HepG2 (cell line): ENCODE measurements around the gene LENG1. TPM values are rescaled to one million over a fixed set of nuclear protein-coding genes. Genes with fewer than 3 reads are reported as not detected.

Source experiments
- ATAC-seq: fragments of 200-7000 bp; cut with Tn5 transposase; 3 replicates; pipeline ENCODE4 v1.9.1; 2020; ENCODE audit warnings: mild to moderate bottlenecking, moderate library complexity
- BruUV-seq: library from RNA; stranded (reverse); fragments of 400-500 nt; replicated peaks from 2 replicates; lab custom pipeline; 2021; lab: Mats Ljungman, UMichigan
- CTCF ChIA-PET: fragments of 300-600 bp; formaldehyde crosslinking; extraction: SDS; loops from one replicate; lab custom pipeline; 2021; ENCODE audit warnings: low total read pairs, inconsistent platforms, low intra/inter-chr PET ratio; lab: Yijun Ruan, JAX
- POLR2A ChIA-PET: fragments of 350-600 bp; sonication (Branson Sonifier 250); formaldehyde crosslinking; loops from one replicate; lab custom pipeline; 2020; ENCODE audit warnings: antibody characterized with exemption, inconsistent platforms; lab: Yijun Ruan, JAX
- DNase-seq: peaks from one replicate; pipeline ENCODE4 v3.0.0-alpha.2; 2015; ENCODE audit warnings: low spot score
- FAIRE-seq: peaks from 3 replicates; lab custom pipeline; 2011; peaks lifted over from hg19 to GRCh38; lab: Jason Lieb, UNC
- H2AFZ ChIP-seq: one replicate; pipeline ENCODE4 v1.6.1; 2011; ENCODE audit warnings: low read length, inconsistent platforms
- H3K27ac ChIP-seq: fragments of 300-600 bp; 3 replicates; pipeline ENCODE4 v1.8.0; 2011; ENCODE audit warnings: mixed run types, mild to moderate bottlenecking, mixed read lengths, low read length, inconsistent platforms; ENCODE audit not compliant: insufficient read depth; ENCODE audit errors: extremely low read length
- H3K27me3 ChIP-seq, 2 experiments: fragments of 200-600 bp in 1 of 2; 2 replicates in 1 of 2; 3 replicates in 1 of 2; pipeline versions ENCODE4 v1.6.0 to v1.8.0; 2011; ENCODE audit warnings: low read length in 2 of 2, mild to moderate bottlenecking in 2 of 2, moderate library complexity in 2 of 2, inconsistent platforms in 1 of 2; ENCODE audit not compliant: insufficient read depth in 2 of 2, control insufficient read depth in 1 of 2
- H3K36me3 ChIP-seq, 2 experiments: fragments of 200-600 bp in 1 of 2; replicated peaks in 1 of 2; 2 replicates in 1 of 2; 3 replicates in 1 of 2; pipeline versions ENCODE4 v1.5.1 to v1.8.0; 2011; ENCODE audit warnings: low read length in 2 of 2, inconsistent platforms in 1 of 2; ENCODE audit not compliant: insufficient read depth in 2 of 2, control insufficient read depth in 1 of 2
- H3K4me1 ChIP-seq: 2 replicates; pipeline ENCODE4 v1.5.1; 2012; ENCODE audit warnings: low read length, inconsistent platforms; ENCODE audit not compliant: insufficient read depth
- H3K4me2 ChIP-seq: 2 replicates; pipeline ENCODE4 v1.6.0; 2011; ENCODE audit warnings: low read depth, low read length, inconsistent platforms
- H3K4me3 ChIP-seq, 3 experiments: fragments of 200-600 bp in 1 of 3; sonication (generic), shearing (Covaris generic) in 1 of 3; replicated peaks in 1 of 3; 2 replicates each; pipeline ENCODE4 v1.5.1; 2011 to 2016; ENCODE audit warnings: low read length in 3 of 3, inconsistent platforms in 2 of 3, low read depth in 2 of 3, mild to moderate bottlenecking in 2 of 3, control low read depth in 1 of 3, mixed read lengths in 1 of 3; ENCODE audit not compliant: insufficient read depth in 1 of 3
- H3K79me2 ChIP-seq: one replicate; pipeline ENCODE4 v1.6.1; 2011; ENCODE audit warnings: low read length, inconsistent platforms; ENCODE audit not compliant: insufficient read depth
- H3K9ac ChIP-seq: 2 replicates; pipeline ENCODE4 v1.6.0; 2011; ENCODE audit warnings: mild to moderate bottlenecking, low read depth, low read length, inconsistent platforms; ENCODE audit not compliant: insufficient read depth
- H3K9me3 ChIP-seq: 2 replicates; pipeline ENCODE4 v1.5.1; 2012; ENCODE audit warnings: mild to moderate bottlenecking, low read length
- H4K20me1 ChIP-seq: 2 replicates; pipeline ENCODE4 v1.6.0; 2011; ENCODE audit warnings: inconsistent platforms, mild to moderate bottlenecking, low read length, moderate library complexity; ENCODE audit not compliant: insufficient read depth
- AGO2 ChIP-seq: fragments of 200-400 bp; formaldehyde crosslinking; optimal IDR thresholded peaks from 2 replicates; pipeline ENCODE3; 2017; ENCODE audit warnings: mild to moderate bottlenecking, low read depth, low read length, moderate library complexity
- CSRNP1 ChIP-seq: sonication (generic); formaldehyde crosslinking; IDR thresholded peaks from 2 replicates; pipeline ENCODE4 v1.8.1; 2023; ENCODE audit warnings: mild to moderate bottlenecking, missing genetic modification reagents
- ELF1 ChIP-seq: sonication (generic); formaldehyde crosslinking; IDR thresholded peaks from 2 replicates; pipeline ENCODE4 v1.4.0; 2020; ENCODE audit warnings: missing genetic modification reagents
- GABPB1 ChIP-seq: IDR thresholded peaks from 2 replicates; pipeline ENCODE4 v1.6.1; 2016; ENCODE audit warnings: mild to moderate bottlenecking, missing genetic modification reagents, moderate library complexity, missing compliant biosample characterization
- GATAD2A ChIP-seq: IDR thresholded peaks from 2 replicates; pipeline ENCODE4 v1.6.1; 2016
- IKZF4 ChIP-seq: sonication (generic); formaldehyde crosslinking; IDR thresholded peaks from 2 replicates; pipeline ENCODE4 v1.5.1; 2020; ENCODE audit warnings: borderline replicate concordance, mild to moderate bottlenecking, low read depth, missing genetic modification reagents; ENCODE audit errors: not compliant biosample characterization
- POLR2A ChIP-seq, 2 experiments: IDR thresholded peaks; 2 replicates each; pipeline ENCODE4 v1.6.1; 2011; ENCODE audit warnings: low read depth in 2 of 2, low read length in 2 of 2, mild to moderate bottlenecking in 1 of 2, moderate library complexity in 1 of 2; ENCODE audit not compliant: insufficient read depth in 1 of 2
- POLR2AphosphoS5 ChIP-seq: IDR thresholded peaks from 2 replicates; pipeline ENCODE4 v1.6.1; 2012; ENCODE audit warnings: low read depth, low read length
- RBM39 ChIP-seq: fragments of 200-400 bp; formaldehyde crosslinking; IDR thresholded peaks from one replicate; pipeline ENCODE4 v1.6.1; 2018; ENCODE audit warnings: antibody characterized with exemption, mild to moderate bottlenecking, low read depth, low read length; ENCODE audit not compliant: poor library complexity, severe bottlenecking
- ZEB1 ChIP-seq: IDR thresholded peaks from 2 replicates; pipeline ENCODE4 v1.6.1; 2012; ENCODE audit warnings: mild to moderate bottlenecking, low read depth, inconsistent platforms; ENCODE audit not compliant: insufficient replicate concordance
- ZFP36L2 ChIP-seq: sonication (generic); formaldehyde crosslinking; IDR thresholded peaks from 2 replicates; pipeline ENCODE4 v1.4.0; 2020; ENCODE audit warnings: missing genetic modification reagents
- ZFP62 ChIP-seq: sonication (generic); formaldehyde crosslinking; IDR thresholded peaks from 2 replicates; pipeline ENCODE4 v1.4.0; 2020; ENCODE audit warnings: missing genetic modification reagents
- ZNF768 ChIP-seq: sonication (generic); formaldehyde crosslinking; IDR thresholded peaks from 2 replicates; pipeline ENCODE4 v1.4.0; 2020; ENCODE audit warnings: missing genetic modification reagents
- WGBS: methylation state at CpG from one replicate; pipeline ENCODE4 v1.1.6; 2017; ENCODE audit warnings: low lambda C conversion rate; 5-methylcytosine and 5-hydroxymethylcytosine counted together
- in situ Hi-C: cut with HindIII; loops from 2 replicates; pipeline ENCODE4 v1.10.0; 2017; ENCODE audit warnings: low pct_unique_long_range_greater_than_20kb; ENCODE audit not compliant: extremely low pct_ligation_motif_present
- intact Hi-C: fragments of 100-400 bp; cut with micrococcal nuclease; formaldehyde crosslinking; loops from one replicate; pipeline ENCODE4 v1.10.0; 2022; ENCODE audit not compliant: unreplicated experiment
- polyA plus RNA-seq, 8 experiments: library from polyadenylated mRNA; depleted of rRNA in 3 of 8; stranded (reverse) in 7 of 8; unstranded in 1 of 8; fragments of >200 nt; fragmentation: Illumina TruSeq in 4 of 8; extraction: Trizol in 4 of 8; gene quantifications; 2 replicates each; pipeline versions ENCODE4 v1.2.1 to v1.2.3, GENCODE V29; 2011 to 2016; ENCODE audit warnings: low read depth in 4 of 8, missing spikeins in 1 of 8, mixed read lengths in 1 of 8; ENCODE audit not compliant: insufficient read depth in 1 of 8
- total RNA-seq, 5 experiments: library from RNA; depleted of rRNA; stranded (reverse); fragments of >200 nt; fragmentation: Illumina TruSeq; extraction: Trizol; gene quantifications; 2 replicates each; pipeline ENCODE4 v1.2.3, GENCODE V29; 2016; ENCODE audit warnings: low read depth in 1 of 5
- TF ChIP-seq, protein P1 (sequence below): sonication (generic); formaldehyde crosslinking; IDR thresholded peaks from 2 replicates; pipeline ENCODE4 v1.5.0; 2020; ENCODE audit warnings: missing genetic modification reagents, mild to moderate bottlenecking, borderline replicate concordance
- TF ChIP-seq, protein P2 (sequence below): sonication (generic); formaldehyde crosslinking; IDR thresholded peaks from 2 replicates; pipeline ENCODE4 v1.5.0; 2020; ENCODE audit warnings: missing genetic modification reagents
- TF ChIP-seq, protein P3 (sequence below): sonication (generic); formaldehyde crosslinking; IDR thresholded peaks from 2 replicates; pipeline ENCODE4 v1.4.0; 2020; ENCODE audit warnings: mild to moderate bottlenecking, missing genetic modification reagents

Gene LENG1
- total and polyA plus RNA-seq, 2 of the 13 experiments (the other 11 are each of a cell fraction or from before 2014, with no cell fraction given), result 1.8 to 3.8 TPM

DNA sequence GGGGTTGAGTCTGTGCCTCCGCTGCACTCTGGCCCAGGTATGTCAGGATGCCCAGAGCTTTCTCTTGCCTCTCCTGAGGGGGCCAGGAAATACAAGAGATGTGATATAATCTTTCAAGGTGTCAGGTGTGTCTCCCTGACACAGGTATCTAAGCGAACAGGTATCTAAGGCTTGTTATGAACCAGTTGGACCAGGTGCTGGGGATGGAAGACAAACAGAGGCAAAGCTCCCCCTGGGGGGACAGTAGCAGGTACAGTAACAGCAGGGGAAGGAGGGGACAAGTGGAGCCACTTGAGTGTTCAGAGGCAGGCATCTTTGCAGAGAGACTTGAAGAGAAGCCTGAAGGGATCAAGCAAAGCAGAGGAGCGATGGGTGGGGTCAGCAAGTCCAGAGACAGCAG lies 2.6 kb downstream of the LENG1 start:
- intact Hi-C loops, result no loop called here
- in situ Hi-C loops, result no loop called here
- Histone ChIP-seq H3K4me2 (no peak overlapping the region), H3K9me3 (no peaks in the 10 kb centered on the region), H4K20me1 (no peaks in the 10 kb centered on the region), H3K79me2 (peaks cover 13% of the 10 kb centered on the region), H3K27ac (no peak overlapping the region), H3K27me3 (no peaks in the 10 kb centered on the region; a peak in 1 of 5 replicates), H3K4me3 (no peak overlapping the region), H3K36me3 (peaks cover 18 to 59% of the 10 kb centered on the region in 2 experiments), H3K4me1 (peaks cover 13% of the 10 kb centered on the region), H3K9ac (no peak overlapping the region), H2AFZ (no peak overlapping the region)
- CTCF ChIA-PET, result no interaction called here
- DNase-seq (no peak), ATAC-seq (no peak), FAIRE-seq (no peak)
- WGBS, result 98% methylated on average over 3 of the region's 3 CpGs
- BruUV-seq, result no TSS peak
- TF ChIP-seq IKZF4, result no peak
- TF ChIP-seq GABPB1 (CRISPR knock-in tag), result no peak
- no peak for TF ChIP-seq ZFP62 (CRISPR knock-in tag)
- no peak for TF ChIP-seq ZFP36L2 (CRISPR knock-in tag)
- no peak for TF ChIP-seq RBM39
- TF ChIP-seq, protein P1, sequence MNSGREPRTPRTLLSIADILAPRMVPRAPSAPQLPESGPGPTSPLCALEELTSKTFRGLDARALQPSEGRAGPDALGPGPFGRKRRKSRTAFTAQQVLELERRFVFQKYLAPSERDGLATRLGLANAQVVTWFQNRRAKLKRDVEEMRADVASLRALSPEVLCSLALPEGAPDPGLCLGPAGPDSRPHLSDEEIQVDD, result no peak
- TF ChIP-seq ZEB1, result no peak
- POLR2A ChIA-PET, result interaction anchor here (2.1 kb wide), 1 partner anchor 20 kb away, joined by 10 read pairs; the partner anchor contains the start of gene CNOT3

- Histone ChIP-seq H3K79me2 (peaks cover 13% of the 10 kb centered on the region), H3K4me2 (no peak overlapping the region), H3K4me1 (peaks cover 13% of the 10 kb centered on the region), H4K20me1 (no peaks in the 10 kb centered on the region), H3K9ac (no peak overlapping the region), H3K9me3 (no peaks in the 10 kb centered on the region), H3K4me3 (no peak overlapping the region), H3K27ac (no peak overlapping the region), H3K36me3 (peaks cover 21 to 64% of the 10 kb centered on the region in 2 experiments), H3K27me3 (no peaks in the 10 kb centered on the region; a peak in 1 of 5 replicates), H2AFZ (no peak overlapping the region)
- in situ Hi-C loops (no loop called here), intact Hi-C loops (no loop called here)
- ChIA-PET POLR2A (interaction anchor here (0.9 to 2.1 kb wide), 2 partner anchors 20 to 34 kb away, joined by 3 to 10 read pairs; partner anchors contain the start of genes CNOT3 and TSEN34), CTCF (no interaction called here)
- BruUV-seq, result no TSS peak
- WGBS, result 97% methylated on average over 10 of the region's 11 CpGs
- DNase-seq (no peak), FAIRE-seq (no peak), ATAC-seq (no peak)
- TF ChIP-seq, protein P2, sequence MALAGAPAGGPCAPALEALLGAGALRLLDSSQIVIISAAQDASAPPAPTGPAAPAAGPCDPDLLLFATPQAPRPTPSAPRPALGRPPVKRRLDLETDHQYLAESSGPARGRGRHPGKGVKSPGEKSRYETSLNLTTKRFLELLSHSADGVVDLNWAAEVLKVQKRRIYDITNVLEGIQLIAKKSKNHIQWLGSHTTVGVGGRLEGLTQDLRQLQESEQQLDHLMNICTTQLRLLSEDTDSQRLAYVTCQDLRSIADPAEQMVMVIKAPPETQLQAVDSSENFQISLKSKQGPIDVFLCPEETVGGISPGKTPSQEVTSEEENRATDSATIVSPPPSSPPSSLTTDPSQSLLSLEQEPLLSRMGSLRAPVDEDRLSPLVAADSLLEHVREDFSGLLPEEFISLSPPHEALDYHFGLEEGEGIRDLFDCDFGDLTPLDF, result no peak
- TF ChIP-seq ELF1 (CRISPR knock-in tag), result no peak
- peak; percentile 45; the same call in 1 of the 2 replicates for TF ChIP-seq ZNF768 (CRISPR knock-in tag)
- TF ChIP-seq, protein P3, sequence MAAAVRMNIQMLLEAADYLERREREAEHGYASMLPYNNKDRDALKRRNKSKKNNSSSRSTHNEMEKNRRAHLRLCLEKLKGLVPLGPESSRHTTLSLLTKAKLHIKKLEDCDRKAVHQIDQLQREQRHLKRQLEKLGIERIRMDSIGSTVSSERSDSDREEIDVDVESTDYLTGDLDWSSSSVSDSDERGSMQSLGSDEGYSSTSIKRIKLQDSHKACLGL (CRISPR knock-in tag), result no peak
- no peak for TF ChIP-seq CSRNP1 (CRISPR knock-in tag)
- TF ChIP-seq AGO2, result peak; percentile 59
- peak in 1 of 2 experiments; percentile 28; a peak in 1 of 4 replicates for TF ChIP-seq POLR2A (IDR thresholded peaks at IDR 0.05; ENCODE audit: insufficient read depth in 1 of 2, low read depth in 2 of 2, low read length in 2 of 2)
- TF ChIP-seq GATAD2A (CRISPR knock-in tag), result no peak
- peak; percentile 33; the same call in 1 of the 2 replicates for TF ChIP-seq POLR2AphosphoS5
Measured at GRCh38 chr19:54156490-54156889, 3.0 kb downstream of the LENG1 start.
